H1 (cell line): Measurements from ENCODE around the gene SDF2L1. TPM values are rescaled to one million over a fixed set of nuclear protein-coding genes. Genes with fewer than 3 reads are reported as not detected.

Source experiments
- ASH2L ChIP-seq: fragments of 200-600, 300-600 bp; sonication (generic); IDR thresholded peaks from one replicate; pipeline ENCODE4 v1.7.1; 2017; ENCODE audit warnings: low read length
- CTBP2 ChIP-seq: IDR thresholded peaks from 2 replicates; pipeline ENCODE4 v1.7.0; 2011; ENCODE audit warnings: borderline replicate concordance, mild to moderate bottlenecking, moderate library complexity, mixed read lengths, low read length; ENCODE audit not compliant: insufficient read depth, insufficient read length
- MAFK ChIP-seq: IDR thresholded peaks from 2 replicates; pipeline ENCODE4 v1.6.1; 2012; ENCODE audit warnings: low read depth, mild to moderate bottlenecking, improper control_type of control experiment, low read length
- polyA plus RNA-seq, 7 experiments: library from polyadenylated mRNA; depleted of rRNA in 3 of 7; stranded (reverse) in 5 of 7; unstranded in 2 of 7; fragments of >200 nt in 5 of 7; fragments of 200-250 nt in 2 of 7; gene quantifications; 1 replicate in 5 of 7; 2 replicates in 1 of 7; 4 replicates in 1 of 7; pipeline versions ENCODE4 v1.2.1 to v1.2.3, GENCODE V29; 2011 to 2013; ENCODE audit warnings: missing spikeins in 2 of 7, mixed read lengths in 2 of 7
- total RNA-seq: library from RNA; stranded (reverse); fragmentation: NEBNext Ultra II Directional; extraction: Animal tissue kit (Norgen Biotek cat#: 25700); gene quantifications from 2 replicates; pipeline ENCODE4 v1.2.1, GENCODE V29; 2021

Gene SDF2L1
- total and polyA plus RNA-seq, 2 of the 8 experiments (the other 6 are each of a cell fraction or from before 2014, with no cell fraction given) = 51.1 to 59.6 TPM

GRCh38 chr22:21657020-21657359 is 14.9 kb downstream of the SDF2L1 start (continued):
- TF ChIP-seq CTBP2 = peak; percentile 13
- TF ChIP-seq MAFK = no peak
- peak; percentile 57 for TF ChIP-seq ASH2L
